HepG2 (cell line): ENCODE data around the gene CLNS1A. TPM values are rescaled to one million over a fixed set of nuclear protein-coding genes. Genes with fewer than 3 reads are reported as not detected.

ENCODE experiments used
- AHR ChIP-seq: IDR thresholded peaks from 2 replicates; pipeline ENCODE4 v1.6.1; 2018; ENCODE audit warnings: missing genetic modification reagents, missing compliant biosample characterization
- CEBPB ChIP-seq: IDR thresholded peaks from 2 replicates; pipeline ENCODE4 v1.6.1; 2011; ENCODE audit warnings: low read depth, low read length, improper control_type of control experiment, borderline replicate concordance
- ETS1 ChIP-seq: sonication (generic); formaldehyde crosslinking; IDR thresholded peaks from 2 replicates; pipeline ENCODE4 v1.4.0; 2020; ENCODE audit warnings: missing genetic modification reagents
- GATA4 ChIP-seq: sonication (generic); IDR thresholded peaks from 2 replicates; pipeline ENCODE4 v1.6.1; 2016; ENCODE audit warnings: antibody characterized with exemption, low read depth, borderline replicate concordance
- GTF2F1 ChIP-seq: fragments of 150-350 bp; IDR thresholded peaks from 2 replicates; pipeline ENCODE4 v1.6.1; 2014; ENCODE audit warnings: low read length
- IKZF4 ChIP-seq: sonication (generic); formaldehyde crosslinking; IDR thresholded peaks from 2 replicates; pipeline ENCODE4 v1.5.1; 2020; ENCODE audit warnings: borderline replicate concordance, mild to moderate bottlenecking, low read depth, missing genetic modification reagents; ENCODE audit errors: not compliant biosample characterization
- MAX ChIP-seq: IDR thresholded peaks from 2 replicates; pipeline ENCODE4 v1.6.1; 2012; ENCODE audit warnings: inconsistent platforms
- MAZ ChIP-seq, 2 experiments: sonication (generic) in 1 of 2; formaldehyde crosslinking in 1 of 2; IDR thresholded peaks; 2 replicates each; pipeline versions ENCODE4 v1.5.0 to v1.6.1; 2012 to 2020; ENCODE audit warnings: low read depth in 2 of 2, mild to moderate bottlenecking in 2 of 2, borderline replicate concordance in 1 of 2, improper control_type of control experiment in 1 of 2, low read length in 1 of 2, missing genetic modification reagents in 1 of 2, moderate library complexity in 1 of 2
- PITX1 ChIP-seq: sonication (generic); formaldehyde crosslinking; IDR thresholded peaks from 2 replicates; pipeline ENCODE4 v1.5.1; 2020; ENCODE audit warnings: mild to moderate bottlenecking, missing genetic modification reagents
- PRDM10 ChIP-seq: sonication (generic); formaldehyde crosslinking; IDR thresholded peaks from 2 replicates; pipeline ENCODE4 v1.4.0; 2020; ENCODE audit warnings: low read depth, missing genetic modification reagents
- REL ChIP-seq: sonication (generic); formaldehyde crosslinking; conservative IDR thresholded peaks from 2 replicates; pipeline ENCODE4 v1.8.0; 2022; ENCODE audit warnings: mild to moderate bottlenecking, missing genetic modification reagents, moderate library complexity
- RFX3 ChIP-seq: IDR thresholded peaks from 2 replicates; pipeline ENCODE4 v1.6.1; 2016; ENCODE audit warnings: missing biosample characterization, missing genetic modification reagents
- RXRA ChIP-seq: sonication (generic); formaldehyde crosslinking; IDR thresholded peaks from 2 replicates; pipeline ENCODE4 v1.5.1; 2020; ENCODE audit warnings: missing genetic modification reagents
- SIN3B ChIP-seq: fragments of 150-350 bp; IDR thresholded peaks from 2 replicates; pipeline ENCODE4 v1.6.1; 2014; ENCODE audit warnings: low read length
- ZBED4 ChIP-seq: sonication (generic); formaldehyde crosslinking; IDR thresholded peaks from 2 replicates; pipeline ENCODE4 v1.4.0; 2020; ENCODE audit warnings: missing genetic modification reagents, borderline replicate concordance
- ZBTB14 ChIP-seq: sonication (generic); formaldehyde crosslinking; IDR thresholded peaks from 2 replicates; pipeline ENCODE4 v1.4.0; 2020; ENCODE audit warnings: missing genetic modification reagents
- ZNF296 ChIP-seq: sonication (generic); formaldehyde crosslinking; conservative IDR thresholded peaks from 2 replicates; pipeline ENCODE4 v1.5.0; 2020; ENCODE audit warnings: mild to moderate bottlenecking, missing genetic modification reagents
- ZNF552 ChIP-seq: sonication (generic); formaldehyde crosslinking; IDR thresholded peaks from 2 replicates; pipeline ENCODE4 v1.9.0; 2022; ENCODE audit warnings: missing genetic modification reagents, mild to moderate bottlenecking, borderline replicate concordance
- polyA plus RNA-seq, 8 experiments: library from polyadenylated mRNA; depleted of rRNA in 3 of 8; stranded (reverse) in 7 of 8; unstranded in 1 of 8; fragments of >200 nt; fragmentation: Illumina TruSeq in 4 of 8; extraction: Trizol in 4 of 8; gene quantifications; 2 replicates each; pipeline versions ENCODE4 v1.2.1 to v1.2.3, GENCODE V29; 2011 to 2016; ENCODE audit warnings: low read depth in 4 of 8, missing spikeins in 1 of 8, mixed read lengths in 1 of 8; ENCODE audit not compliant: insufficient read depth in 1 of 8
- total RNA-seq, 5 experiments: library from RNA; depleted of rRNA; stranded (reverse); fragments of >200 nt; fragmentation: Illumina TruSeq; extraction: Trizol; gene quantifications; 2 replicates each; pipeline ENCODE4 v1.2.3, GENCODE V29; 2016; ENCODE audit warnings: low read depth in 1 of 5

Gene CLNS1A
- total and polyA plus RNA-seq, 2 of the 13 experiments (the other 11 are each of a cell fraction or from before 2014, with no cell fraction given) = 158 to 219 TPM

- TF ChIP-seq AHR = peak; percentile 73; the same call in 1 of the 2 replicates
- no peak for TF ChIP-seq REL
- no peak for TF ChIP-seq ETS1 (CRISPR knock-in tag)
- peak; percentile 77; the same call in 1 of the 2 replicates for TF ChIP-seq PITX1 (CRISPR knock-in tag)
- TF ChIP-seq GATA4 = peak; percentile 68; the same call in 1 of the 2 replicates
- TF ChIP-seq CEBPB = no peak
- peak; percentile 71; the same call in 1 of the 2 replicates for TF ChIP-seq ZBED4
- TF ChIP-seq ZNF552 (CRISPR knock-in tag) = no peak
- TF ChIP-seq MAX = peak; percentile 96
- peak; percentile 66 for TF ChIP-seq RXRA (CRISPR knock-in tag)
- TF ChIP-seq PRDM10 = 0 out of 2 replicates have a peak, but pooled peaks have one; percentile 51
- 0 out of 2 replicates have a peak, but pooled peaks have one; percentile 41 for TF ChIP-seq ZBTB14
- TF ChIP-seq GTF2F1 = no peak
- no peak for TF ChIP-seq RFX3
- peak; percentile 37 for TF ChIP-seq SIN3B
- TF ChIP-seq ZNF296 = no peak
- TF ChIP-seq MAZ (IDR thresholded peaks at IDR 0.05; ENCODE audit: borderline replicate concordance, low read depth, low read length) = peak; percentile 75; the same call in 1 of the 2 replicates
- peak; percentile 94 for TF ChIP-seq MAZ (CRISPR knock-in tag; IDR thresholded peaks at IDR 0.05; ENCODE audit: low read depth)
- no peak for TF ChIP-seq IKZF4 (CRISPR knock-in tag)
These were observed at the start of gene CLNS1A (continued) for GRCh38 chr11:77637345-77638165.
